ENCODE measurements around the gene RAB3IL1. TPM values are rescaled to one million over a fixed set of nuclear protein-coding genes. Genes with fewer than 3 reads are reported as not detected.

The RAB3IL1 gene
- total and polyA plus RNA-seq, 9 of the 15 experiments (the other 6 are each of a cell fraction or from before 2014, with no cell fraction given): 0.15 to 42.6 (median 15.5) TPM

- POLR2A ChIA-PET: interaction anchor here (0.5 to 2.4 kb wide), 16 partner anchors 9 to 1718 kb away, joined by 3 to 9 read pairs (median 4); partner anchors contain the start of genes EEF1G and RAB3IL1
These were observed 9.3 kb downstream of the RAB3IL1 start for GRCh38 chr11:61907871-61908729.

More at GRCh38 chr11:61907871-61908729, 9.3 kb downstream of the RAB3IL1 start:
- Histone ChIP-seq H3K9me1 (ENCODE audit: control insufficient read depth, insufficient read depth, low read length) (peaks cover 12% of the 10 kb centered on the region), H3K4me3 (no peak overlapping the region), H3K27me3 (ENCODE audit: control insufficient read depth in 2 of 2, insufficient read depth in 2 of 2, low read length in 2 of 2) (no peaks in the 10 kb centered on the region), H3K27ac (ENCODE audit: extremely low read depth, low read depth, low read length) (peak overlapping the region; percentile 47; the same call in 1 of the 3 replicates), H2AFZ (ENCODE audit: low read depth, low read length) (no peak overlapping the region), H3K4me1 (replicated peaks in 1 of 2; ENCODE audit: control insufficient read depth in 2 of 2, insufficient read depth in 2 of 2, low read length in 2 of 2) (peaks cover 14 to 66% of the 10 kb centered on the region in 2 experiments), H3K4me2 (ENCODE audit: insufficient read depth, low read length) (peak overlapping the region; percentile 35; the same call in 1 of the 2 replicates), H3K36me3 (ENCODE audit: control insufficient read depth, insufficient read depth, low read length) (peaks cover 56% of the 10 kb centered on the region; the same call in 2 of the 3 replicates), H3K9me3 (replicated peaks; ENCODE audit: control insufficient read depth, insufficient read depth, low read depth, low read length) (no peaks in the 10 kb centered on the region), H3K79me2 (ENCODE audit: control insufficient read depth, insufficient read depth, low read length) (peaks cover 46% of the 10 kb centered on the region), H4K20me1 (replicated peaks; ENCODE audit: control insufficient read depth, insufficient read depth, low read length) (peaks cover 24% of the 10 kb centered on the region; the same call in 1 of the 2 replicates), H3K9ac (ENCODE audit: insufficient read depth in 1 of 2, low read depth in 2 of 2, low read length in 2 of 2) (peak overlapping the region in 1 of 2 experiments; percentile 88; a peak in 3 of 4 replicates)
- in situ Hi-C loops (cut with MboI) (no loop called here), intact Hi-C loops (cut with micrococcal nuclease) (no loop called here)
- DNase-seq (ENCODE audit: extremely low read depth in 1 of 4, low spot score in 3 of 4) (no peak), FAIRE-seq (no peak), ATAC-seq (no peak)
- CTCF ChIA-PET (ENCODE audit: low intra/inter-chr PET ratio): no interaction called here
- no TSS peak for BruUV-seq (replicated peaks)
- TF ChIP-seq ZKSCAN1 (IDR thresholded peaks at IDR 0.05; ENCODE audit: low read depth, low read length): peak; percentile 90
- no peak for TF ChIP-seq ZBTB34 (CRISPR knock-in tag; IDR thresholded peaks at IDR 0.05)
- 92% methylated on average over 14 of the region's 21 CpGs for WGBS (ENCODE audit: insufficient coverage, low coverage, missing lambda C conversion rate)

Measured in K562 (cell line).